Peyer's patch (tissue), 4 donors: ENCODE data around the gene ZBTB2. TPM values are rescaled to one million over a fixed set of nuclear protein-coding genes. Genes with fewer than 3 reads are reported as not detected.
"Not testable (repeated sequence)": the region's sequence is repeated elsewhere in the genome, so short reads cannot be mapped to it uniquely, and the experiment has no call there.

Experiments used
- DNase-seq, 3 donors: peaks; one replicate each; pipeline ENCODE4 v3.0.0-alpha.2; 2017 to 2019
- H3K27ac ChIP-seq, 4 donors: fragments of 200-600 bp; sonication (generic); one replicate each; pipeline ENCODE4 v1.5.1; 2016 to 2019
- H3K27me3 ChIP-seq, 2 donors: fragments of 200-600 bp; sonication (generic); one replicate each; pipeline ENCODE4 v1.5.1; 2019
- H3K36me3 ChIP-seq, 3 donors: fragments of 200-600 bp; sonication (generic); one replicate each; pipeline ENCODE4 v1.5.1; 2016 to 2019
- H3K4me1 ChIP-seq, 4 donors: fragments of 200-600 bp; sonication (generic); one replicate each; pipeline ENCODE4 v1.5.1; 2016 to 2019
- H3K4me3 ChIP-seq, 4 donors: fragments of 200-600 bp; sonication (generic); 1 replicate in 3 of 4; 2 replicates in 1 of 4; pipeline ENCODE4 v1.5.1; 2016 to 2019; ENCODE audit warnings: mild to moderate bottlenecking in 1 of 4
- H3K9me3 ChIP-seq, 4 donors: fragments of 200-600 bp; sonication (generic); one replicate each; pipeline ENCODE4 v1.5.1; 2016 to 2019; ENCODE audit warnings: mild to moderate bottlenecking in 1 of 4
- POLR2A ChIP-seq, 2 donors: fragments of 450-650 bp; IDR thresholded peaks; one replicate each; pipeline ENCODE4 v1.5.1; 2017; ENCODE audit warnings: antibody characterized with exemption in 2 of 2, mild to moderate bottlenecking in 2 of 2, moderate library complexity in 2 of 2
- total RNA-seq, 4 donors: library from RNA; depleted of rRNA; stranded (reverse); fragments of >200 nt; gene quantifications; one replicate each; pipeline ENCODE4 v1.1.0, GENCODE V29; 2016
- TF ChIP-seq, protein P1 (sequence below), 6 experiments: fragments of 450-650 bp in 4 of 6; fragments of 200-600 bp in 2 of 6; sonication (generic) in 1 of 6; IDR thresholded peaks; one replicate each; pipeline ENCODE4 v1.5.1; 2017 to 2019; ENCODE audit warnings: antibody characterized with exemption in 6 of 6, mild to moderate bottlenecking in 3 of 6, moderate library complexity in 1 of 6

Gene ZBTB2
- total RNA-seq, 4 donors from 2014 or later = 7.3 to 12.4 (median 9.9) TPM

DNA sequence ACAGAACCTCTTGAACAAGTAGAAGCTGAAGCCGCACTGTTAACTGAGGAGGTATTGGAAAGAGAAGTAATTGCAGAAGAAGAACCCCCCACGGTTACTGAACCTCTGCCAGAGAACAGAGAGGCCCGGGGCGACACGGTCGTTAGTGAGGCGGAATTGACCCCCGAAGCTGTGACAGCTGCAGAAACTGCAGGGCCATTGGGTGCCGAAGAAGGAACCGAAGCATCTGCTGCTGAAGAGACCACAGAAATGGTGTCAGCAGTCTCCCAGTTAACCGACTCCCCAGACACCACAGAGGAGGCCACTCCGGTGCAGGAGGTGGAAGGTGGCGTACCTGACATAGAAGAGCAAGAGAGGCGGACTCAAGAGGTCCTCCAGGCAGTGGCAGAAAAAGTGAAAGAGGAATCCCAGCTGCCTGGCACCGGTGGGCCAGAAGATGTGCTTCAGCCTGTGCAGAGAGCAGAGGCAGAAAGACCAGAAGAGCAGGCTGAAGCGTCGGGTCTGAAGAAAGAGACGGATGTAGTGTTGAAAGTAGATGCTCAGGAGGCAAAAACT, 40.1 kb downstream of the ZBTB2 start:
- H3K27me3 ChIP-seq = no peaks in the 10 kb centered on the region
- H3K27ac ChIP-seq = no peak overlapping the region
- no peak for DNase-seq
- H3K4me1 ChIP-seq = no peaks in the 10 kb centered on the region
- TF ChIP-seq, protein P1, sequence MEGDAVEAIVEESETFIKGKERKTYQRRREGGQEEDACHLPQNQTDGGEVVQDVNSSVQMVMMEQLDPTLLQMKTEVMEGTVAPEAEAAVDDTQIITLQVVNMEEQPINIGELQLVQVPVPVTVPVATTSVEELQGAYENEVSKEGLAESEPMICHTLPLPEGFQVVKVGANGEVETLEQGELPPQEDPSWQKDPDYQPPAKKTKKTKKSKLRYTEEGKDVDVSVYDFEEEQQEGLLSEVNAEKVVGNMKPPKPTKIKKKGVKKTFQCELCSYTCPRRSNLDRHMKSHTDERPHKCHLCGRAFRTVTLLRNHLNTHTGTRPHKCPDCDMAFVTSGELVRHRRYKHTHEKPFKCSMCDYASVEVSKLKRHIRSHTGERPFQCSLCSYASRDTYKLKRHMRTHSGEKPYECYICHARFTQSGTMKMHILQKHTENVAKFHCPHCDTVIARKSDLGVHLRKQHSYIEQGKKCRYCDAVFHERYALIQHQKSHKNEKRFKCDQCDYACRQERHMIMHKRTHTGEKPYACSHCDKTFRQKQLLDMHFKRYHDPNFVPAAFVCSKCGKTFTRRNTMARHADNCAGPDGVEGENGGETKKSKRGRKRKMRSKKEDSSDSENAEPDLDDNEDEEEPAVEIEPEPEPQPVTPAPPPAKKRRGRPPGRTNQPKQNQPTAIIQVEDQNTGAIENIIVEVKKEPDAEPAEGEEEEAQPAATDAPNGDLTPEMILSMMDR (IDR thresholded peaks at IDR 0.05) = no peak
- no peak for TF ChIP-seq POLR2A (IDR thresholded peaks at IDR 0.05)
- H3K36me3 ChIP-seq = peaks cover 0 to 7% (median 0%) of the 10 kb centered on the region in 3 donors
- H3K9me3 ChIP-seq = no peaks in the 10 kb centered on the region
- no peak overlapping the region for H3K4me3 ChIP-seq

DNA sequence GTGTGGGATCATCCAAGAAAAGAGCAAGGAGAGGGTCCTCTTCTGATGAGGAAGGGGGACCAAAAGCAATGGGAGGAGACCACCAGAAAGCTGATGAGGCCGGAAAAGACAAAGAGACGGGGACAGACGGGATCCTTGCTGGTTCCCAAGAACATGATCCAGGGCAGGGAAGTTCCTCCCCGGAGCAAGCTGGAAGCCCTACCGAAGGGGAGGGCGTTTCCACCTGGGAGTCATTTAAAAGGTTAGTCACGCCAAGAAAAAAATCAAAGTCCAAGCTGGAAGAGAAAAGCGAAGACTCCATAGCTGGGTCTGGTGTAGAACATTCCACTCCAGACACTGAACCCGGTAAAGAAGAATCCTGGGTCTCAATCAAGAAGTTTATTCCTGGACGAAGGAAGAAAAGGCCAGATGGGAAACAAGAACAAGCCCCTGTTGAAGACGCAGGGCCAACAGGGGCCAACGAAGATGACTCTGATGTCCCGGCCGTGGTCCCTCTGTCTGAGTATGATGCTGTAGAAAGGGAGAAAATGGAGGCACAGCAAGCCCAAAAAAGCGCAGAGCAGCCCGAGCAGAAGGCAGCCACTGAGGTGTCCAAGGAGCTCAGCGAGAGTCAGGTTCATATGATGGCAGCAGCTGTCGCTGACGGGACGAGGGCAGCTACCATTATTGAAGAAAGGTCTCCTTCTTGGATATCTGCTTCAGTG, 40.8 kb downstream of the ZBTB2 start:
- TF ChIP-seq, protein P1 (IDR thresholded peaks at IDR 0.05) = no peak
- Histone ChIP-seq H3K4me3 (no peak overlapping the region), H3K36me3 (peaks cover 0 to 7% (median 0%) of the 10 kb centered on the region in 3 donors), H3K27me3 (no peaks in the 10 kb centered on the region), H3K27ac (no peak overlapping the region), H3K9me3 (no peaks in the 10 kb centered on the region), H3K4me1 (no peaks in the 10 kb centered on the region)
- DNase-seq = no peak

DNA sequence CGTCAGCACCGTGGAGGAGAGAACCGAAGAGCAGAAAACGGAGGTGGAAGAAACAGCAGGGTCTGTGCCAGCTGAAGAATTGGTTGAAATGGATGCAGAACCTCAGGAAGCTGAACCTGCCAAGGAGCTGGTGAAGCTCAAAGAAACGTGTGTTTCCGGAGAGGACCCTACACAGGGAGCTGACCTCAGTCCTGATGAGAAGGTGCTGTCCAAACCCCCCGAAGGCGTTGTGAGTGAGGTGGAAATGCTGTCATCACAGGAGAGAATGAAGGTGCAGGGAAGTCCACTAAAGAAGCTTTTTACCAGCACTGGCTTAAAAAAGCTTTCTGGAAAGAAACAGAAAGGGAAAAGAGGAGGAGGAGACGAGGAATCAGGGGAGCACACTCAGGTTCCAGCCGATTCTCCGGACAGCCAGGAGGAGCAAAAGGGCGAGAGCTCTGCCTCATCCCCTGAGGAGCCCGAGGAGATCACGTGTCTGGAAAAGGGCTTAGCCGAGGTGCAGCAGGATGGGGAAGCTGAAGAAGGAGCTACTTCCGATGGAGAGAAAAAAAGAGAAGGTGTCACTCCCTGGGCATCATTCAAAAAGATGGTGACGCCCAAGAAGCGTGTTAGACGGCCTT, 41.6 kb downstream of the ZBTB2 start:
- H3K9me3 ChIP-seq = no peaks in the 10 kb centered on the region
- no peaks in the 10 kb centered on the region for H3K27me3 ChIP-seq
- no peak overlapping the region for H3K27ac ChIP-seq
- TF ChIP-seq, protein P1 (IDR thresholded peaks at IDR 0.05) = no peak
- TF ChIP-seq POLR2A (IDR thresholded peaks at IDR 0.05) = no peak
- H3K36me3 ChIP-seq = no peaks in the 10 kb centered on the region
- H3K4me1 ChIP-seq = no peaks in the 10 kb centered on the region
- no peak for DNase-seq
- H3K4me3 ChIP-seq = no peak overlapping the region

DNA sequence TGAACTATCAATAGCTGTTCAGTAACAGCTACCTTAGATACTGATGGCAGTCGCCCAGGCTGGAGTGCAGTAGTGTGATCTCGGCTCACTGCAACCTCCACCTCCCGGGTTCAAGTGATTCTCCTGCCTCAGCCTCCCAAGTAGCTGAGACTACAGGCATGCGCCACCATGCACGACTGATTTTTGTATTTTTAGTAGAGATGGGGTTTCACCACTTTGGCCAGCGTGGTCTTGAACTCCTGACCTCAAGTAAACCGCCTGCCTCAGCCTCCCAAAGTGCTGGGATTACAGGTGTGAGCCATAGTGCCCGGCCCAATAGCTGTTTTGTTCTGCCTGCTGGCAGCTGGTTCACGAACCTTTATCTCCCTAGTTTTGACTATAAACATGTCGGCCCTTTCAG, 48.6 kb downstream of the ZBTB2 start:
- not testable (repeated sequence) for H3K9me3 ChIP-seq, H3K36me3 ChIP-seq, H3K4me1 ChIP-seq, H3K27ac ChIP-seq, DNase-seq, H3K4me3 ChIP-seq, H3K27me3 ChIP-seq

DNA sequence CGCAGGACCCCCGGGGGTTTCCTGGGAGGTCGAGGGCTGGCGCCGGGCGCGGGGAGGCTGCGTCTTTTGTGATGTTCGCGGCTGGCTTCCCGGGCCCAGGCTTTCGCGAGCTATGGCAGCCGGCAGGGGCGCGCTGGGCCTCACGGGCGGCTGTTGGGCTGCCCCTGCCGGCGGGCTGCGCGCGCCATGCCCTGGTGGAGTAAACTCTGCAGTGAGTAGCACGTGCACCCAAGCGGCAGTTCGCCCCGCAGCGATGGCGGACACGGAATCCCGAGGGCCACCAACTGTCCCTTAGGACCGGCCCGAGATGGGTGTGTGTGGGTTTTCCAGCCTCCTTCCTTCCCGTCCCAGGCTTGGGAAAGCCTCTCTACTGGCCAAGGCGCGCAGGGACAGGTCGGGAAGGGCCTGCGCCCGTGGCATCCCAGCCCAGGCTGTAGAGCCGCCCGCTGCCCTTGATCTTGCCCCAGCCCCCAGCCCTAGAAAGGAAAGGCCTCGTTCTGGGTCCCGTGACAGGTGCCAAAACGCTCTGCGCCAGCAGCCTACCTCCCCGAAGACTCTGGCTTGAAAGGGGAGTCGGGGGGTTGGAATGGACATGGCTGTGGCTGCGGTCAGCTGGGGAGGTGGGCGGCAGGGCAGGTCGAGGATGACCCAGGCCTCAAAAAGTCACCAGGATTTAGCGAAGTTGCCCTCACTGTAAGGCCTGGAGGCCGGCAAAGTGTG, 49.7 kb downstream of the ZBTB2 start:
- TF ChIP-seq, protein P1 (IDR thresholded peaks at IDR 0.05) = no peak
- no peak for TF ChIP-seq POLR2A (IDR thresholded peaks at IDR 0.05)
- H3K4me3 ChIP-seq = no peak overlapping the region
- no peaks in the 10 kb centered on the region for H3K4me1 ChIP-seq
- no peak for DNase-seq
- H3K27me3 ChIP-seq = no peaks in the 10 kb centered on the region
- no peak overlapping the region for H3K27ac ChIP-seq
- no peaks in the 10 kb centered on the region for H3K9me3 ChIP-seq
- no peaks in the 10 kb centered on the region for H3K36me3 ChIP-seq
